Measurements from ENCODE around the gene KIAA0232. TPM values are rescaled to one million over a fixed set of nuclear protein-coding genes. Genes with fewer than 3 reads are reported as not detected.
"Not testable (repeated sequence)": the region's sequence is repeated elsewhere in the genome, so short reads cannot be mapped to it uniquely, and the experiment has no call there.

Gene KIAA0232
- total and polyA plus RNA-seq, 10 donors = 3.2 to 50.6 (median 34.5) TPM

DNA sequence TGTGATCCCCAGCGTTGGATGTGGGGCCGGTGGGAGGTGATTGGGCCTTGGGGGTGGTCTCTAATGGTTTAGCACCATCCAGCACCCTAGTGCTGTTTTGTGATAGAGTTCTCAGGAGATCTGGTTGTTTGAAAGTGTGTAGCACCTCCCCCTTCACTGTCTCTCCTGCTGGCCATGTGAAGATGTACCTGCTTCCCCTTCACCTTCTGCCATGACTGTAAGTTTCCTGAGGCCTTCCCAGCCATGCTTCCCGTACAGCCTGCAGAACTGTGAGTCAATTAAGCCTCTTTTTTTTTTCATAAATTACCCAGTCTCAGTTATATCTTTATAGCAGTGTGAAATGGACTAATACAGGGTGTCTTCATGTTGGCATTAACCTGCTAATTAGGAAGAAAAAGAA is 107.8 kb downstream of the KIAA0232 start:
- TF ChIP-seq POLR2AphosphoS5 (IDR thresholded peaks at IDR 0.05) (no peak), POLR2A (IDR thresholded peaks at IDR 0.05) (no peak)
- TF ChIP-seq, protein P1, sequence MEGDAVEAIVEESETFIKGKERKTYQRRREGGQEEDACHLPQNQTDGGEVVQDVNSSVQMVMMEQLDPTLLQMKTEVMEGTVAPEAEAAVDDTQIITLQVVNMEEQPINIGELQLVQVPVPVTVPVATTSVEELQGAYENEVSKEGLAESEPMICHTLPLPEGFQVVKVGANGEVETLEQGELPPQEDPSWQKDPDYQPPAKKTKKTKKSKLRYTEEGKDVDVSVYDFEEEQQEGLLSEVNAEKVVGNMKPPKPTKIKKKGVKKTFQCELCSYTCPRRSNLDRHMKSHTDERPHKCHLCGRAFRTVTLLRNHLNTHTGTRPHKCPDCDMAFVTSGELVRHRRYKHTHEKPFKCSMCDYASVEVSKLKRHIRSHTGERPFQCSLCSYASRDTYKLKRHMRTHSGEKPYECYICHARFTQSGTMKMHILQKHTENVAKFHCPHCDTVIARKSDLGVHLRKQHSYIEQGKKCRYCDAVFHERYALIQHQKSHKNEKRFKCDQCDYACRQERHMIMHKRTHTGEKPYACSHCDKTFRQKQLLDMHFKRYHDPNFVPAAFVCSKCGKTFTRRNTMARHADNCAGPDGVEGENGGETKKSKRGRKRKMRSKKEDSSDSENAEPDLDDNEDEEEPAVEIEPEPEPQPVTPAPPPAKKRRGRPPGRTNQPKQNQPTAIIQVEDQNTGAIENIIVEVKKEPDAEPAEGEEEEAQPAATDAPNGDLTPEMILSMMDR (IDR thresholded peaks at IDR 0.05 in 8 of 11, conservative IDR thresholded peaks at IDR 0.05 in 3 of 11) = no peak
- WGBS, 5 donors = 93 to 98% (median 96%) methylated on average over 3 of the region's 3 CpGs
- intact Hi-C loops (cut with DNase I; ENCODE audit: low total_unique reads) = no loop called here
- peaks cover 0 to 15% (median 9%) of the 10 kb centered on the region in 8 donors for H3K9me3 ChIP-seq
- DNase-seq = no peak
- no peaks in the 10 kb centered on the region for H3K36me3 ChIP-seq
- H3K27me3 ChIP-seq (replicated peaks in 1 of 7) = no peaks in the 10 kb centered on the region
- no peak overlapping the region for H3K4me3 ChIP-seq
- H3K27ac ChIP-seq = peak overlapping the region in 4 of 8 donors; percentile 33 to 87 (median 86)
- peaks cover 37 to 84% (median 65%) of the 10 kb centered on the region in 6 donors for H3K4me1 ChIP-seq

DNA sequence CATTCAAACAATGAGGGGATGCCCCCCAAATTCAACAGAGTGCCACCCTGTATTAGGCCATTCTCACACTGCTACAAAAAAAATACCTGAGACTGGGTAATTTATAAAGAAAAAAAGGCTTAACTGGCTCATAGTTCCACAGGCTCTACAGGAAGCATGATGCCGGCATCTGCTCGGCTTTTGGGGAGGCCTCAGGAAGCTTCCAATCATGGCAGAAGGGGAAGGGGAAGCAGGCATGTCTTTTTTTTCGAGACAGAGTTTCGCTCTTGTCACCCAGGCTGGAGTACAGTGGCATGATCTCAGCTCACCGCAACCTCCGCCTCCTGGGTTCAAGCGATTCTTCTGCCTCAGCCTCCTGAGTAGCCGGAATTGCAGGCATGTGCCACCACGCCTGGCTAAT is 108.4 kb downstream of the KIAA0232 start:
- intact Hi-C loops (cut with DNase I; ENCODE audit: low total_unique reads); H3K36me3 ChIP-seq; H3K27me3 ChIP-seq (replicated peaks in 1 of 7); H3K4me3 ChIP-seq; DNase-seq: not testable (repeated sequence)
- Histone ChIP-seq H3K4me1 (peaks cover 32 to 78% (median 60%) of the 10 kb centered on the region in 6 donors), H3K27ac (peak overlapping the region in 6 of 8 donors; percentile 68 to 87 (median 80)), H3K9me3 (peaks cover 0 to 15% (median 9%) of the 10 kb centered on the region in 8 donors)
- 80 to 90% (median 85%) methylated on average over 9 of the region's 9 CpGs for WGBS, 5 donors

DNA sequence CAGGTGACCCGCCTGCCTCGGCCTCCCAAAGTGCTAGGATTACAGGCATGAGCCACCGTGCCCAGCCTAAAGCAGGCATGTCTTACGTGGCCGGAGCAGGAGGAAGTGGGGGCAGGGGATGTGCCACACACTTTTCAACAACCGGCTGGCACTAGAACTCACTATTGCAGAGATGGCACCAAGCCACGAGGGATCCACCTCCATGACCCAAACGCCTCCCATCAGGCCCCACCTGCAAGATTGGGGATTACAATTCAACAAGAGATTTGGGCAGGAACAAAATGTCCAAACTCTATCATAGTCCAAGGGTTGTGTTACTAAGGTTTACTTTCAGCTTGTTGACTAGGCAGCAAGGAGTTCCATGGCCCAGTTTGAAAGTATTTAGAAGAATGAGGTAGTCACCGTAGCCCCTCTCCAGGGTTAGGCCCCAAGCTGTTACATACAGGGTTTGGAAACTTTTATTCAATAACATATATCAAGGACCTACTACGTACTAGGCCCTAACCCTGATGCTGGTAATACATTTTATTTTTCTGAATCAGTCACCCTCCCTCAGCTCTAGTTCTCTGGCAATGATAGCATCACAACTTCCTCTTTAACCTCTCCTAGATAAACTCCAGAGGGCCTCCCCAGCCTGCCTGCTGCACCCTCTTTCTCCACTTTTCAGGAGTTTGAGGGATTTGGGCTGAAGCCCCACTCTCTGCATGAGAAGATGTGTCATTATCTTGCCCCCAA is 109.1 kb downstream of the KIAA0232 start:
- no peak for DNase-seq
- H3K36me3 ChIP-seq = no peaks in the 10 kb centered on the region
- peaks cover 31 to 72% (median 54%) of the 10 kb centered on the region in 6 donors for H3K4me1 ChIP-seq
- peak overlapping the region in 2 of 8 donors; percentile 5 to 45 for H3K4me3 ChIP-seq
- no peaks in the 10 kb centered on the region for H3K27me3 ChIP-seq (replicated peaks in 1 of 7)
- WGBS, 5 donors = 42 to 66% (median 56%) methylated on average over 9 to 10 of the region's 10 CpGs
- intact Hi-C loops (cut with DNase I; ENCODE audit: low total_unique reads) = no loop called here
- H3K27ac ChIP-seq = peak overlapping the region; percentile 56 to 87 (median 74)
- no peak for TF ChIP-seq POLR2A (IDR thresholded peaks at IDR 0.05)
- no peak for TF ChIP-seq POLR2AphosphoS5 (IDR thresholded peaks at IDR 0.05)
- TF ChIP-seq, protein P1 (IDR thresholded peaks at IDR 0.05 in 8 of 11, conservative IDR thresholded peaks at IDR 0.05 in 3 of 11) = no peak
- peaks cover 0 to 15% (median 9%) of the 10 kb centered on the region in 8 donors for H3K9me3 ChIP-seq

DNA sequence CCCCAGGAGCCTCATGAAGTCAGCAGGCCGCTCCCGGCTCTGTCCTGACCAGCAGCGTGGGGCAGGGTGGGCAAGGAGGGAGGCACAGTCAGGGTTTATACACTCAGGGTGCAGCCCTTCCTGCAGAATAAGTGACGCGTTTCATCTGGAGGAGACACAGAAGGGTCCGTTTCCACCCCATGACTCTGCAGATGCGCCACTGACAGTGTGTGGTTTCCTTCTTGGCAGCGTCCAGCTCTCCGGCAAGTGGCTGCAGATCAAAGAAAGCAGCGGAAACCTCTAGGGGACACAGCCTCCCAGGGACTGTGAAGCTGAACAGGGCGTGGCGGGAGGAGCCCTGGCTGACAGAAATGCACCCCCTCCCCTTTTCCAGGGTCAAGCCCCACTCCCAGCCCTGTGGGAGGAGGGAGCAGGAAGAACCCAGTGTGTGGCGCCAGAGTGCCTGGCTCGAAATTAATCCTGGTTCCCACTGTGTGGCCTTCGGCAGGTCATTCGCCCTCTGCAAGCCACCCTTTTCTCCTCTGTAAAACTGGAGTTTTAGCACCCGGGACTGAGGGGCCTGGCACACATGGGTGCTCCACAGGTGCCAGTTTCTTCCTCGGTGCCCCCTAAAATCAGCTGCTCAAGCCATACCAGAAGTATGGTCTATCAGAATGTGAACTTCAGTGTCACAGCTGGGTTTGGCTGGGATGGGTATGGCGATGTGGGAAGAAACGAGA is 109.8 kb downstream of the KIAA0232 start:
- Histone ChIP-seq H3K9me3 (peaks cover 0 to 15% (median 9%) of the 10 kb centered on the region in 8 donors), H3K27me3 (replicated peaks in 1 of 7) (no peaks in the 10 kb centered on the region), H3K4me3 (peak overlapping the region in 3 of 8 donors; percentile 5 to 45 (median 7)), H3K27ac (peak overlapping the region; percentile 56 to 87 (median 74)), H3K4me1 (peaks cover 25 to 65% (median 46%) of the 10 kb centered on the region in 6 donors), H3K36me3 (no peaks in the 10 kb centered on the region)
- no peak for TF ChIP-seq POLR2A (IDR thresholded peaks at IDR 0.05)
- TF ChIP-seq POLR2AphosphoS5 (IDR thresholded peaks at IDR 0.05) = peak; percentile 71 to 74 (median 72)
- TF ChIP-seq, protein P1 (IDR thresholded peaks at IDR 0.05 in 8 of 11, conservative IDR thresholded peaks at IDR 0.05 in 3 of 11) = peak in 9 of 11 experiments; percentile 6 to 48 (median 30)
- WGBS, 5 donors = 11 to 22% (median 16%) methylated on average over 16 to 20 of the region's 20 CpGs
- peak; percentile 90 for DNase-seq
- intact Hi-C loops (cut with DNase I; ENCODE audit: low total_unique reads) = no loop called here
